Upper lobe of left lung (tissue), 4 donors: ENCODE results near the gene LPCAT3.

Source experiments
- CTCF ChIP-seq, 6 experiments: fragments of 450-650 bp in 4 of 6; fragments of 200-600 bp in 2 of 6; sonication (generic) in 2 of 6; IDR thresholded peaks; one replicate each; pipeline ENCODE4 v1.5.1; 2016 to 2019; ENCODE audit warnings: antibody characterized with exemption in 6 of 6
- POLR2A ChIP-seq, 4 donors: fragments of 450-650 bp; IDR thresholded peaks; one replicate each; pipeline ENCODE4 v1.5.1; 2016 to 2017; ENCODE audit warnings: antibody characterized with exemption in 4 of 4, mild to moderate bottlenecking in 2 of 4

- no peak for TF ChIP-seq CTCF (IDR thresholded peaks at IDR 0.05)
- TF ChIP-seq POLR2A (IDR thresholded peaks at IDR 0.05): peak in 1 of 4 donors; percentile 80
These were observed 64.6 kb downstream of the LPCAT3 start for GRCh38 chr12:6953442-6954315.
